RWPE1 (cell line): ENCODE data around the gene WNT6.

Experiments used
- CTCF ChIA-PET: fragments of 350-600 bp; sonication (Branson Sonifier 250); formaldehyde crosslinking; extraction: SDS; loops from one replicate; lab custom pipeline; 2021; lab: Yijun Ruan, JAX
- POLR2A ChIA-PET: fragments of 400-600 bp; formaldehyde crosslinking; extraction: SDS; loops from one replicate; lab custom pipeline; 2020; ENCODE audit warnings: antibody characterized with exemption; ENCODE audit not compliant: low non-redundant PET; lab: Yijun Ruan, JAX
- DNase-seq: peaks from one replicate; pipeline ENCODE4 v3.0.0; 2012; ENCODE audit warnings: low spot score
- H3K27ac ChIP-seq: fragments of 450-650 bp; 2 replicates; pipeline ENCODE4 v1.5.1; 2017
- CTCF ChIP-seq: fragments of 450-650 bp; conservative IDR thresholded peaks from 2 replicates; pipeline ENCODE4 v1.5.1; 2017; ENCODE audit warnings: low read depth, mild to moderate bottlenecking

WNT6 gene

GRCh38 chr2:218891275-218892135, 31.9 kb downstream of the WNT6 start:
- TF ChIP-seq CTCF = no peak
- DNase-seq = no peak
- peak overlapping the region; percentile 84; the same call in 1 of the 2 replicates for H3K27ac ChIP-seq
- CTCF ChIA-PET = interaction anchor here (0.6 to 9.8 kb wide), 5 partner anchors 11 to 495 kb away, joined by 3 to 413 read pairs (median 3); partner anchors contain the start of gene WNT10A
- POLR2A ChIA-PET = no interaction called here

- TF ChIP-seq CTCF = peak; percentile 77
- CTCF ChIA-PET = interaction anchor here (0.6 to 9.8 kb wide), 5 partner anchors 12 to 800 kb away, joined by 3 to 413 read pairs (median 3); partner anchors contain the start of gene WNT10A
- POLR2A ChIA-PET = no interaction called here
- H3K27ac ChIP-seq = peak overlapping the region; percentile 84
- DNase-seq = peak; percentile 51
These were observed 33.2 kb downstream of the WNT6 start for GRCh38 chr2:218892693-218893348.

DNA sequence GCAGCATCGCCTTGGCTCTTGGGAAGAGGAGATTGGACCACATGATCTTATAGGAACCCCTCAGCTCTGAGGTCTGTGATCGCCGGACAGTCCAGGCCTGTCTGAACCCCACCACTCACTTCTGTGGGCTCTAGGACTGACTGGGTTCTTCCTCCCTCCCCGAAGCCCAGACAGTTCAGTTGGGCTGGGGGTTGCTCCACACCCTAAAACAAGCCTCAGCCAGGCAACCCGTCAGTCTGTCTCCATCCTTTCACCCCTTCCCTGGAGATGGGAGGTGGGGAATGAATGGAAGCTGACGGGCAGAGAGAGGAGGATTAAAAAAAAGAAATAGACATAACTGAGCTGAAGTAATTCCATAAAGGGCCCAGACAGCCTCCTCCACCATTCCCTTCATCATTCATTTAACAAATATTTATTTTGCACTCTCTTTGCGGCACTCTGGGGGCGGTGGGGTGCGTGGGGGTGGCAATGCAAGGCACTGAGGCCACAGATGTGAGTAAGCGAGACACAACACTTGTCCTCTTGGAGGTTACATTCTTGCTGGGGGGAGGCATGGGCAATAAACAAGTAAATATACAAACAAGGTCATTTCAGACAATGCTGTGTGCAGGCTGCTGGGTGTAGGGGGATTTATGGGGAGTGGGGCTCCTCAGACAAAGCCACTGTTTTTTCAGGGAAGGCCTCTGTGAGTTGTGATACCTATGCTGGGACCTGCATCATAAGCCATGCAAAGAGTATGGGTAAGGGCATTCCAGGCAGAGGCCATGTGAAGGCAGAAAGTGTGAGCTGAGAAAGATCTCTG, 33.9 kb downstream of the WNT6 start:
- ChIA-PET POLR2A (no interaction called here), CTCF (interaction anchor here (0.6 to 9.8 kb wide), 6 partner anchors 13 to 648 kb away, joined by 3 to 413 read pairs (median 4); partner anchors contain the start of gene WNT10A)
- no peak for TF ChIP-seq CTCF
- peak overlapping the region; percentile 84 for H3K27ac ChIP-seq
- DNase-seq = no peak

- H3K27ac ChIP-seq = peak overlapping the region; percentile 84
- CTCF ChIA-PET = interaction anchor here (0.6 to 9.8 kb wide), 4 partner anchors 14 to 401 kb away, joined by 3 to 413 read pairs (median 4); partner anchors contain the start of gene WNT10A
These were observed 34.7 kb downstream of the WNT6 start for GRCh38 chr2:218894151-218894879.

GRCh38 chr2:218894880-218895157, 35.2 kb downstream of the WNT6 start:
- no peak for TF ChIP-seq CTCF
- H3K27ac ChIP-seq = peak overlapping the region; percentile 84
- ChIA-PET POLR2A (interaction anchor here (0.6 to 1.6 kb wide), 2 partner anchors 14 to 235 kb away, joined by 5 read pairs; partner anchors contain the start of genes BCS1L, WNT10A and ZNF142), CTCF (interaction anchor here (0.6 to 9.8 kb wide), 3 partner anchors 14 to 85 kb away, joined by 3 to 413 read pairs (median 4); partner anchors contain the start of gene WNT10A)
- DNase-seq = no peak

More at GRCh38 chr2:218894151-218894879, 34.7 kb downstream of the WNT6 start:
- peak; percentile 78 for DNase-seq
- POLR2A ChIA-PET = interaction anchor here (0.7 to 1.6 kb wide), 2 partner anchors 14 to 356 kb away, joined by 3 to 5 read pairs; partner anchors contain the start of gene WNT10A
- TF ChIP-seq CTCF = no peak
